K562 (cell line): ENCODE measurements around the gene PPARG.

Experiments
- HDAC6 ChIP-seq: IDR thresholded peaks from 2 replicates; pipeline ENCODE4 v1.6.1; 2012; ENCODE audit warnings: low read depth, mild to moderate bottlenecking, control low read depth, inconsistent platforms, low read length, moderate library complexity
- KDM5B ChIP-seq: fragments of 200-600 bp; sonication (generic); IDR thresholded peaks from 2 replicates; pipeline ENCODE4 v1.6.1; 2012; ENCODE audit warnings: low read depth, mild to moderate bottlenecking, moderate library complexity, low read length, control low read depth, inconsistent platforms; ENCODE audit not compliant: insufficient replicate concordance
- TAF1 ChIP-seq: IDR thresholded peaks from 2 replicates; pipeline ENCODE4 v1.6.1; 2011; ENCODE audit warnings: mild to moderate bottlenecking, low read length, moderate library complexity; ENCODE audit not compliant: insufficient read depth, control insufficient read depth, severe bottlenecking; ENCODE audit errors: extremely low read depth
- ZBTB12 ChIP-seq: fragments of 250-450 bp; sonication (Bioruptor Pico); IDR thresholded peaks from 2 replicates; pipeline ENCODE4 v1.4.0; 2020
- TF ChIP-seq, protein P1 (sequence below), 3 experiments: IDR thresholded peaks in 2 of 3; conservative IDR thresholded peaks in 1 of 3; 2 replicates each; pipeline ENCODE4 v1.5.1; 2011 to 2012; ENCODE audit warnings: low read length in 3 of 3, mild to moderate bottlenecking in 3 of 3, control low read depth in 2 of 3, improper control_type of control experiment in 1 of 3, inconsistent platforms in 1 of 3, low read depth in 1 of 3, mixed read lengths in 1 of 3, moderate library complexity in 1 of 3; ENCODE audit not compliant: insufficient read depth in 2 of 3

DNA sequence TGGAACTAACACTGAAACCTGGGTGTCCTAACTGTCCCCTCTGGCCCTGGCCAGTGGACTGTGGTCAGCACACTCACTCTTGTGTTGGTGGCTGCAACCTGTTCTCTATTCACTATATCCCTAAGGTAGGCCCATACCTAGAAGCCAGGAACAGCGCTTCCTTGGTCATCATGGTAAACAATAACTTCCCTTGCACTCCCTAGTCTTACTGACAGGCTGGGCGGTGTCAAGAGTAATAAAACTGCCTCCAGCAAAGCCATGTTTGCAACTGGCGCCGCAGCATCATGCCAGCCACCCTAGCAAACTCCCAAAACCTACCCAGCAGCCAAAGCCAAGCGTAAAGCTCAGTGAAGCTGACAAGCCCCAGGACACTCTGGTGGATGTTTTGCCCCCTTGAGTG, 132.3 kb downstream of the PPARG start:
- TF ChIP-seq HDAC6 = no peak
- TF ChIP-seq, protein P1, sequence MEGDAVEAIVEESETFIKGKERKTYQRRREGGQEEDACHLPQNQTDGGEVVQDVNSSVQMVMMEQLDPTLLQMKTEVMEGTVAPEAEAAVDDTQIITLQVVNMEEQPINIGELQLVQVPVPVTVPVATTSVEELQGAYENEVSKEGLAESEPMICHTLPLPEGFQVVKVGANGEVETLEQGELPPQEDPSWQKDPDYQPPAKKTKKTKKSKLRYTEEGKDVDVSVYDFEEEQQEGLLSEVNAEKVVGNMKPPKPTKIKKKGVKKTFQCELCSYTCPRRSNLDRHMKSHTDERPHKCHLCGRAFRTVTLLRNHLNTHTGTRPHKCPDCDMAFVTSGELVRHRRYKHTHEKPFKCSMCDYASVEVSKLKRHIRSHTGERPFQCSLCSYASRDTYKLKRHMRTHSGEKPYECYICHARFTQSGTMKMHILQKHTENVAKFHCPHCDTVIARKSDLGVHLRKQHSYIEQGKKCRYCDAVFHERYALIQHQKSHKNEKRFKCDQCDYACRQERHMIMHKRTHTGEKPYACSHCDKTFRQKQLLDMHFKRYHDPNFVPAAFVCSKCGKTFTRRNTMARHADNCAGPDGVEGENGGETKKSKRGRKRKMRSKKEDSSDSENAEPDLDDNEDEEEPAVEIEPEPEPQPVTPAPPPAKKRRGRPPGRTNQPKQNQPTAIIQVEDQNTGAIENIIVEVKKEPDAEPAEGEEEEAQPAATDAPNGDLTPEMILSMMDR (IDR thresholded peaks at IDR 0.05 in 2 of 3, conservative IDR thresholded peaks at IDR 0.05 in 1 of 3; ENCODE audit: insufficient read depth in 2 of 3, low read depth in 1 of 3, low read length in 3 of 3) = no peak
- TF ChIP-seq ZBTB12 (CRISPR knock-in tag) = no peak
- TF ChIP-seq TAF1 = no peak
- TF ChIP-seq KDM5B = no peak
